ENCODE data around the gene LRMDA.

Gene LRMDA

GRCh38 chr10:76152186-76152585, 720.8 kb downstream of the LRMDA start:
- TF ChIP-seq CTCF (conservative IDR thresholded peaks at IDR 0.05; ENCODE audit: low read depth, low read length): no peak
- no peak overlapping the region for H3K4me3 ChIP-seq (ENCODE audit: low read depth, low read length)
- no peak for DNase-seq (ENCODE audit: low read depth)

- H3K4me3 ChIP-seq (ENCODE audit: low read depth, low read length): no peak overlapping the region
- DNase-seq (ENCODE audit: low read depth): no peak
- TF ChIP-seq CTCF (conservative IDR thresholded peaks at IDR 0.05; ENCODE audit: low read depth, low read length): no peak
Observed at GRCh38 chr10:76155961-76156360, 724.5 kb downstream of the LRMDA start.

GRCh38 chr10:76160446-76161300, 729.2 kb downstream of the LRMDA start:
- no peak for TF ChIP-seq CTCF (conservative IDR thresholded peaks at IDR 0.05; ENCODE audit: low read depth, low read length)
- H3K4me3 ChIP-seq (ENCODE audit: low read depth, low read length): no peak overlapping the region
- DNase-seq (ENCODE audit: low read depth): no peak

GRCh38 chr10:76161301-76161582, 729.8 kb downstream of the LRMDA start:
- DNase-seq (ENCODE audit: low read depth): no peak
- no peak for TF ChIP-seq CTCF (conservative IDR thresholded peaks at IDR 0.05; ENCODE audit: low read depth, low read length)
- no peak overlapping the region for H3K4me3 ChIP-seq (ENCODE audit: low read depth, low read length)

GRCh38 chr10:76168437-76168836, 737.0 kb downstream of the LRMDA start:
- TF ChIP-seq CTCF (conservative IDR thresholded peaks at IDR 0.05; ENCODE audit: low read depth, low read length): no peak
- H3K4me3 ChIP-seq (ENCODE audit: low read depth, low read length): no peak overlapping the region
- DNase-seq (ENCODE audit: low read depth): no peak

GRCh38 chr10:76169246-76169645, 737.8 kb downstream of the LRMDA start:
- TF ChIP-seq CTCF (conservative IDR thresholded peaks at IDR 0.05; ENCODE audit: low read depth, low read length): no peak
- H3K4me3 ChIP-seq (ENCODE audit: low read depth, low read length): no peak overlapping the region
- DNase-seq (ENCODE audit: low read depth): no peak

- no peak overlapping the region for H3K4me3 ChIP-seq (ENCODE audit: low read depth, low read length)
- DNase-seq (ENCODE audit: low read depth): no peak
- no peak for TF ChIP-seq CTCF (conservative IDR thresholded peaks at IDR 0.05; ENCODE audit: low read depth, low read length)
Observed at GRCh38 chr10:76172020-76172419, 740.6 kb downstream of the LRMDA start.
